Stimulated activated CD4-positive, alpha-beta T cell treated with anti-CD3 and anti-CD28 coated beads, Interleukin-1b, Interleukin-23, amount 100 ng/mL, for 24 hours (primary cell): ENCODE measurements around the gene GBP7.
A peak's percentile ranks its signal among the peaks of the same experiment; 100 is the strongest.
"Not testable (repeated sequence)": the region's sequence is repeated elsewhere in the genome, so short reads cannot be mapped to it uniquely, and the experiment has no call there.

Source experiments
- DNase-seq, 4 experiments: peaks; one replicate each; pipeline ENCODE4 v3.0.0-alpha.2; 2020; ENCODE audit warnings: low read depth in 4 of 4, low spot score in 1 of 4

GBP7 gene, protein sequence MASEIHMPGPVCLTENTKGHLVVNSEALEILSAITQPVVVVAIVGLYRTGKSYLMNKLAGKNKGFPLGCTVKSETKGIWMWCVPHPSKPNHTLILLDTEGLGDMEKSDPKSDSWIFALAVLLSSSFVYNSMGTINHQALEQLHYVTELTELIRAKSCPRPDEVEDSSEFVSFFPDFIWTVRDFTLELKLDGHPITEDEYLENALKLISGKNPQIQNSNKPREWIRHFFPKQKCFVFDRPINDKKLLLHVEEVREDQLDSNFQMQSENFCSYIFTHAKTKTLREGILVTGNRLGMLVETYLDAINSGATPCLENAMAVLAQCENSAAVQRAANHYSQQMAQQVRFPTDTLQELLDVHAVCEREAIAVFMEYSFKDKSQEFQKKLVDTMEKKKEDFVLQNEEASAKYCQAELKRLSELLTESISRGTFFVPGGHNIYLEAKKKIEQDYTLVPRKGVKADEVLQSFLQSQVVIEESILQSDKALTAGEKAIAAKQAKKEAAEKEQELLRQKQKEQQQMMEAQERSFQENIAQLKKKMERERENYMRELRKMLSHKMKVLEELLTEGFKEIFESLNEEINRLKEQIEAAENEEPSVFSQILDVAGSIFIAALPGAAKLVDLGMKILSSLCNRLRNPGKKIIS

GRCh38 chr1:89175601-89176256 is at the start of gene GBP7:
Gene GBP7 (minus strand): TSS chr1:89176003. CDS start chr1:89171935, 4,068 bp downstream.
- no peak for DNase-seq

DNA sequence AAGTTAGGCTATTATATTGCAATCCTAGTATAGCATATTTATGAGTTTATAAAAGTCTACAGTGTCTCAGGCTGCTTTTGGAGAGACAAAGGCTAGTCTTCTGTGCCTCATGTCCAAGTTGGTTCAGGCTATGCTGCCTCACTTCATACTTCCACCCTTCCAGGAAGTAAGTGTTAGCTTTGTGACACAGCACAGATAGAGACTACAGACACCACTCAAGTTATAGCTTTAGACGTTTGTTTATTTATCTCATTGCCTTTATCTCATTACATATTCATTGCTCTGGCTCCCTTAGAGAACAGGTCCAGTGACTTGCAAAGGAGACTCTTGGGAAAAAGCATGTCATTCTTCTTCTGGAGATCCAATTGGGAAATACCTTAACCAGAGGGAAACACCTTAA is 45.5 kb upstream of the GBP7 start:
- DNase-seq, result no peak

DNA sequence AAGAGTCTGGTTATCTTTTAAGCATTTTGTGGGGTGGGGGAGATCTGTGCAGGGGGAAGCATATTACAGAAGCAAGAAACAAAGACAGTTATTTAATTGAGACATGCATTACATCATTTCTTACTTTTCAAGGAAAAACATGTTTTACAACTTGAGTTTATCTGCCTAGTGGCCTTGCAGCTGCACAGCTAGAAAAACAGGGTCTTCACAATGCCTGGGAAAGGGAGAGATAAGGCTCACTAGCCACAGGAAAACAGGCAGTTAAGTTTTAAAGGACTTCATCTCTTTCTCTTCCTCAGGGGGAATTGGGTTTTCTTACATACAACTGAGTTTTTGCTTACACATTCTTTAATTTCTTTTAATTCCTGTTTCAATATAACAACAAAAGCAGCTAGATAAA is 44.0 kb upstream of the GBP7 start:
- not testable (repeated sequence) for DNase-seq

- not testable (repeated sequence) for DNase-seq
These were observed 43.1 kb upstream of the GBP7 start for GRCh38 chr1:89218941-89219340.

GRCh38 chr1:89213347-89213746 is 37.5 kb upstream of the GBP7 start:
- DNase-seq, result no peak

DNA sequence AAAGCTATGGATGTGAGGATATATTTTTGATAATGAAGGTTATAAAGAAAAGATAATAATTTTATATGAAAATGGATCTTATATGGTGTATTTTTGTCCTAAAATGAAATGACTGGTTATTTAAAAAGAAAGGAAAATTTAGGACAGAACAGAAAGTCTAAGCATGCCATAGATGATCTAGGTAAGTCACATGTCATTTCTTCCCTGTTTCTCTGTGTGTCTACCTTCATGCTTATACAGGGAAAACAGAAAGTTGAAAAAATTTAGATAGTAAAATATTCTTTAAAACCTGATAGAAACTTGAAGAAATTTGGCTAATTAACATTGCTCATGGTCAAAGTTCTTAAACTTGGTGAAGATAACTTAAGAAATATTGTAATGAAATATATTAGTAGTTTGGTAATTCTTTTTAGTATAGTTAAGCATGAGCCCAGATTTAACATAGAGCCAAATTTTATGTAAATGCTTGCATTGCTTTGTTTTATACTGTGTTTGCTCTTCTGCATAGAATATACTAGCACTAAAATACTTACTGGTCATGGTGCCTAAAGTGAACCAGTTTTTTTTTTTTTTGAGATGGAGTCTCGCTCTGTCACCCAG is 35.3 kb upstream of the GBP7 start:
- DNase-seq, result no peak

DNA sequence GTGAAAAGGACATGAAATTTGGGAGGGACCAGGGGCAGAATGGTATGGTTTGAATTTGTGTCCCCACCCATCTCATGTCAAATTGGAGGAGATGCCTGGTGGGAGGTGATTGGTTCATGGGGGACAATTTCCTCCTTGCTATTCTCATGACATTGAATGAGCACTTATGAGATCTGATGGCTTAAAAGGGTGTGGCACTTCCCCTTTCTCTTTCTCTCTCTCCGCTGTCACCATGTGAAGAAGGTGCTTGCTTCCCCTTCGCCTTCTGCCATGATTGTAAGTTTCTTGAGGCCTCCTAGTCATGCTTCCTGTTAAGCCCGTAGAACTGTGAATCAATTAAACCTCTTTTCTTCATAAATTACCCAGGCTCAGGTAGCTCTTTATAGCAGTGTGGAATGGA is 30.6 kb upstream of the GBP7 start:
- no peak for DNase-seq

- no peak for DNase-seq
These were observed 27.4 kb upstream of the GBP7 start for GRCh38 chr1:89203166-89203565.

GRCh38 chr1:89201106-89201794 is 25.4 kb upstream of the GBP7 start:
- DNase-seq, result no peak

DNA sequence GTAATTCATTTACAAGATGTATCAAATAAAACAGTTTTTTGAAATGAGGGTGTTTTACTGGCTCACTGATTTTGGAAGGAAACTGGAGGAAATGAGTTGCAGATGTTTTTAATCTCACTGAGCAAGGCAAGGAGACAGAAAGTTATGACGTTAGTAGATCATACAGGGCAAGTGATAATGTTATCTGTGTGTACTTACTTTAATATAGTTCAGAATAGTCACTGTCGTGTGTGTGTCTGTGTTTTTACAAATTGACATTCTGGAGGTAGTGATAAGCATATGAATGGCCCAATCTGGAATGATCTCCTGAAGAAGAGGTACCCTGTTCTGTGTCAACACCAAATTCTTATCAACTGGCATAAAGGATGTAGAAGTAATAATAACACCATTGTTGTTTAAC is 24.9 kb upstream of the GBP7 start:
- no peak for DNase-seq

DNA sequence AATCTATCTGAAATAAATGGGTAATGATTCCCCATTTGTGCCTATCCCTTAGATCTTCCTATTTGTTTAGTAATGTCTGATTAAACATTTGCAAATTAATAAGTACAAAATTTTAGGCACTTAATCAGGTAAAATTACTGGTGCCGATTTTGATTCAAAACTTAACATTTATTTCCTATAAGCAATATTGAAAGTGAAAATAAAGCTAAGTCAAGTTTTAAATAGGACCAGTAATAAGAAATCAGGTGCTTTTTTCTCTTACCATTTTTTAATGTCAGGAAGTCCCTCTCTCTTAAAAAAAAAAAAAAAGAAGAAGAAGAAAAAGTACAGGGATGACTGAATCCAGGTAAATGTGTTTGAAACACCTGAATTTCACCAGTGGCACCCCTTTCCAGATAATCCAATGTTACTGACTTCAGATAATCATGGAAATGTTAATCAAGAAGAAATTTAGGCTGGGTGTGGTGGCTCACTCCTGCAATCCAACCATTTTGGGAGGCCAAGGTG is 23.8 kb upstream of the GBP7 start:
- no peak for DNase-seq

- peak; percentile 20 to 28 (median 21) for DNase-seq
These were observed 22.8 kb upstream of the GBP7 start, which contains the start of gene GBP4 for GRCh38 chr1:89198491-89199072. Gene GBP4 (minus strand): TSS chr1:89198942. CDS start chr1:89198834, 108 bp downstream.

GRCh38 chr1:89198081-89198480 is 22.3 kb upstream of the GBP7 start:
- no peak for DNase-seq

DNA sequence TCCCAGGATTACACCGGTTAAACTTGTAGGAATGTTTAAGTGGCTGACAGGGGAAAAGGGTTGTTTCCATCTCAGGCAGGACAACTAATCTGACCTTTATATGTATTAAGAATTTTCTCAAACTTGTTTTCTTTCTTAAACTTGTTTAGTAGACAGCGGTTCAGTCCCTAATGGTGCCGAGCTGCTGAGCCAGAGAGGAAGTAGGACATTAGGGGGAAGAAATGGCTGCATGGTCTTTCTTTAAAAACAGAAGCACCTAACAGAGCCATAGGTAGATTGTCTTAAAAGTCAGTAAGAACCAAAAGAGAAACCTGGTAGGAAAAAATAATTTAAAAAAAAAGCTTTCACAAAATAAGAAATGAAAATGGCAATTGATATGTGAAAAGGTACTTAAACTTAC is 19.7 kb upstream of the GBP7 start:
- DNase-seq, result no peak

- no peak for DNase-seq
These were observed 15.5 kb upstream of the GBP7 start for GRCh38 chr1:89191314-89191713.

- no peak for DNase-seq
These were observed 14.2 kb upstream of the GBP7 start for GRCh38 chr1:89190017-89190416.

DNA sequence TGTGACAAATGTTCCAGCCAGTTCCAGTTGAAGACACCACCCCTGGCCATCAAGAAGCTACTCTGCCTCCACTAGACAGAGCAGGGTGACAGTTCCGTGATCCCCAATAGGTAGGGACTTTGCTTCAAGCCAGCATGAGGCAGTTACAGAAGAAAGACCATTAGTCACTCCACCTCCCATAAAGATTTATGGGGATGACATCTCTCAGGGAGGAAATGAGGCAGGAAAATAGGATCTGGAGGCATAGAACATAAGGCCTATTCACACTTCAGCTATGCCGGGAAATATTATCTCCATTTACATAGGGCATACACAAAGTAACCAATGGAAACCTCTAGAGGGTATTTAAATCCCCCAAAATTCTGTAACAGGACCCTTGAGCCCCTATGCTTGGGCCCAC is 3.5 kb upstream of the GBP7 start:
- no peak for DNase-seq

- no peak for DNase-seq
These were observed 1.2 kb upstream of the GBP7 start for GRCh38 chr1:89176971-89177370.

DNA sequence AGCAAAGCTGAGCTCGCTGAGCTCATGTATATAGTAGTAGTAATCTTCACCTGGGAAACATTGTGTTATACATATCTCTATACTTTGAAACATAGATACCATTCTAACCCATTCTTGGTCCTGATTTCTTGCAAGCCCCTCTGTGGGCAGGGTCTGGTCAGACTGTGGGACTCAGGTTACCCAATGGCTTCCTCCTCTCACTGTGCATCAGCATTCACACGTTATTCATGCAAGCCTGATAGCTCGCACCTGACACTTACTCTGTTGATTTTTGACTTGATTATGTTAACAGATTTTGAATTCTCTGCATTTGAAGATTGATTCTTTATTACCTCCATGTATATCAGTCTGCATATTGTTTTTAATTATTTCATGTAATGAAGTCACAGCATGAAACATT is 1.3 kb downstream of the GBP7 start:
- DNase-seq, result no peak

- DNase-seq, result no peak
These were observed 3.2 kb downstream of the GBP7 start for GRCh38 chr1:89172468-89173143.
